HG03460 (cell line): ENCODE measurements around the gene SPATA18.
A peak's percentile ranks its signal among the peaks of the same experiment; 100 is the strongest.
"Not testable (repeated sequence)": the region's sequence is repeated elsewhere in the genome, so short reads cannot be mapped to it uniquely, and the experiment has no call there.

Experiments used
- ATAC-seq: cut with Tn5 transposase; IDR thresholded peaks from one replicate; pipeline ENCODE4 v1.9.1; 2021; ENCODE audit not compliant: unreplicated experiment

SPATA18 gene

GRCh38 chr4:52051615-52052474, 741 bp downstream of the SPATA18 start:
- ATAC-seq: peak; percentile 62

- ATAC-seq: peak; percentile 53
These were observed 1.3 kb downstream of the SPATA18 start for GRCh38 chr4:52052475-52052780.

GRCh38 chr4:52054254-52054653, 3.1 kb downstream of the SPATA18 start:
- no peak for ATAC-seq

GRCh38 chr4:52057196-52057595, 6.1 kb downstream of the SPATA18 start:
- no peak for ATAC-seq

- no peak for ATAC-seq
These were observed 7.2 kb downstream of the SPATA18 start for GRCh38 chr4:52058275-52058674.

- no peak for ATAC-seq
These were observed 8.3 kb downstream of the SPATA18 start for GRCh38 chr4:52059372-52059771.

- no peak for ATAC-seq
These were observed 18.5 kb downstream of the SPATA18 start for GRCh38 chr4:52069571-52069970.

- ATAC-seq: no peak
These were observed 20.9 kb downstream of the SPATA18 start for GRCh38 chr4:52071791-52072546.

GRCh38 chr4:52076731-52077130, 25.6 kb downstream of the SPATA18 start:
- no peak for ATAC-seq

GRCh38 chr4:52079659-52080058, 28.6 kb downstream of the SPATA18 start:
- ATAC-seq: no peak

- ATAC-seq: no peak
These were observed 30.1 kb downstream of the SPATA18 start for GRCh38 chr4:52081216-52081615.

GRCh38 chr4:52086425-52086824, 35.3 kb downstream of the SPATA18 start:
- ATAC-seq: not testable (repeated sequence)

- no peak for ATAC-seq
These were observed 40.7 kb downstream of the SPATA18 start for GRCh38 chr4:52091801-52092200.

- no peak for ATAC-seq
These were observed 42.4 kb downstream of the SPATA18 start for GRCh38 chr4:52093466-52093865.

- ATAC-seq: no peak
These were observed 43.5 kb downstream of the SPATA18 start for GRCh38 chr4:52094376-52095145.

- no peak for ATAC-seq
These were observed 44.3 kb downstream of the SPATA18 start for GRCh38 chr4:52095374-52095773.

- ATAC-seq: no peak
These were observed 44.9 kb downstream of the SPATA18 start for GRCh38 chr4:52096048-52096447.

- no peak for ATAC-seq
These were observed 47.5 kb downstream of the SPATA18 start for GRCh38 chr4:52098618-52099017.

GRCh38 chr4:52099860-52100461, 48.9 kb downstream of the SPATA18 start:
- ATAC-seq: no peak

- ATAC-seq: no peak
These were observed 51.5 kb downstream of the SPATA18 start for GRCh38 chr4:52102587-52102986.

GRCh38 chr4:52103319-52103718, 52.2 kb downstream of the SPATA18 start:
- no peak for ATAC-seq
